ENCODE data around the gene GNPTG.

GNPTG gene

DNA sequence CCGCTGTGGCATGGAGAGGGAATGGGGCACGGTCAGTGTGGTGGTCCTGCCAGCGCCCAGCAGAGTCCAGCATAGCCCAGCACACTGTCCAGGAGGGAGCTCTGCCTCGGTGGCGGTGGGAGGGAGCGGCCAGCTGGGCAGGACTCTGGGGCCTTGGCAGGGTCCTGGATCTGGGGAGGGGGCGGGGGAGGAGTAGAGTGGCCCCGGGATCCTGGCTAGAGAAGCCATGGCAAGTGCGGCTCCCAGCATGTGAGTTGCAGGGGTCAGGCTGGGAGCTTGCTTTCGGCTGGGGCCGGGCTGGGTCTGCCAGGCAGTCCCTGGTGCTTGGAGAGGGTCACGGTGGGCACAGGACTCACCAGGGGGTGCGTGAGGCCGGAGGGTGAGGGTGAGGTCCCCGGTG lies 3.9 kb downstream of the GNPTG start:
- no peak overlapping the region for H3K4me3 ChIP-seq (ENCODE audit: low read depth, low read length)
- TF ChIP-seq, protein P1, sequence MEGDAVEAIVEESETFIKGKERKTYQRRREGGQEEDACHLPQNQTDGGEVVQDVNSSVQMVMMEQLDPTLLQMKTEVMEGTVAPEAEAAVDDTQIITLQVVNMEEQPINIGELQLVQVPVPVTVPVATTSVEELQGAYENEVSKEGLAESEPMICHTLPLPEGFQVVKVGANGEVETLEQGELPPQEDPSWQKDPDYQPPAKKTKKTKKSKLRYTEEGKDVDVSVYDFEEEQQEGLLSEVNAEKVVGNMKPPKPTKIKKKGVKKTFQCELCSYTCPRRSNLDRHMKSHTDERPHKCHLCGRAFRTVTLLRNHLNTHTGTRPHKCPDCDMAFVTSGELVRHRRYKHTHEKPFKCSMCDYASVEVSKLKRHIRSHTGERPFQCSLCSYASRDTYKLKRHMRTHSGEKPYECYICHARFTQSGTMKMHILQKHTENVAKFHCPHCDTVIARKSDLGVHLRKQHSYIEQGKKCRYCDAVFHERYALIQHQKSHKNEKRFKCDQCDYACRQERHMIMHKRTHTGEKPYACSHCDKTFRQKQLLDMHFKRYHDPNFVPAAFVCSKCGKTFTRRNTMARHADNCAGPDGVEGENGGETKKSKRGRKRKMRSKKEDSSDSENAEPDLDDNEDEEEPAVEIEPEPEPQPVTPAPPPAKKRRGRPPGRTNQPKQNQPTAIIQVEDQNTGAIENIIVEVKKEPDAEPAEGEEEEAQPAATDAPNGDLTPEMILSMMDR (IDR thresholded peaks at IDR 0.05; ENCODE audit: insufficient read depth, low read depth, low read length, missing control alignments): no peak
- DNase-seq (ENCODE audit: low read depth): no peak

DNA sequence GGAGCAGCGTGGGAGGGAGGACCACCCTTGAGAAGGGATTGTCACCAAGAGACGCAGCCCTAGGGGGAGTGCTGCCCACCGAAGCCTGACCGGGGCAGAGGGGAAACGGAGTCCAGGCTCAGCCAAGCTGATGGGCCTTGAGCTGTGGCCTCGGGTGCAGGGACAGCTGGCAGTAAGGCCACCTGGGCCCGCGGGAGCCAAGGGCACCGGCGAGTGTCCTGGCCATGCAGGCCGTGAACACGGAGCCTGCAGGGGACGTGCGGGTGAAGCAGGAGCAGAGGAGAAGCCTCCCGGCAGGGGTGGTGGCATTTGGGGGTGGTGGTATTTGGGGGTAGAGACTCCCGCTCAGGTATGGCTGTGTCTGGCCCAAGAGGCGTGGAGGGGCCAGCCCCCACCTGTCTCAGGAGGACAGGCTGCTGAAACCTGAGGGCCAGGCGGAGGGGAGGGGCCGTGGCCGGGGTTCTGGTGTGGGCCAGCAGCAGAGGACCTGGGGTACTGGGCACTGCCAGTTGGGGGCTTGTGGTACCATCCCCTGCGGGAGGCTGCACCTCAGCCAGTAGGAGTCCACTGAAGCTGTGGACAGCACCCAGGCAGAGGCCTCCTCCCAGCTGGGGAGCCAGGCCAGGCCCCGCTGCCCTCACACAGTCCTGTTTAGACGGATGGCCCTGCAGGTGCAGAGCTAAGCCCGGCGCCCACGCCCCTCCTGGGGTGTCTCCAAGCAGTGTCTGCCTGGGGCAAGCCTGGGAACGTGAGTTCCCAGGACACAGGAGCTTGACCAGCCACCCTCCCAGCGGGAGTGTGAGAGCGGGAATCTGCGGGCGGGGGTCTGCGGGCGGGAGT lies 4.5 kb downstream of the GNPTG start:
- TF ChIP-seq, protein P1 (IDR thresholded peaks at IDR 0.05; ENCODE audit: insufficient read depth, low read depth, low read length, missing control alignments): no peak
- no peak for DNase-seq (ENCODE audit: low read depth)
- no peak overlapping the region for H3K4me3 ChIP-seq (ENCODE audit: low read depth, low read length)

DNA sequence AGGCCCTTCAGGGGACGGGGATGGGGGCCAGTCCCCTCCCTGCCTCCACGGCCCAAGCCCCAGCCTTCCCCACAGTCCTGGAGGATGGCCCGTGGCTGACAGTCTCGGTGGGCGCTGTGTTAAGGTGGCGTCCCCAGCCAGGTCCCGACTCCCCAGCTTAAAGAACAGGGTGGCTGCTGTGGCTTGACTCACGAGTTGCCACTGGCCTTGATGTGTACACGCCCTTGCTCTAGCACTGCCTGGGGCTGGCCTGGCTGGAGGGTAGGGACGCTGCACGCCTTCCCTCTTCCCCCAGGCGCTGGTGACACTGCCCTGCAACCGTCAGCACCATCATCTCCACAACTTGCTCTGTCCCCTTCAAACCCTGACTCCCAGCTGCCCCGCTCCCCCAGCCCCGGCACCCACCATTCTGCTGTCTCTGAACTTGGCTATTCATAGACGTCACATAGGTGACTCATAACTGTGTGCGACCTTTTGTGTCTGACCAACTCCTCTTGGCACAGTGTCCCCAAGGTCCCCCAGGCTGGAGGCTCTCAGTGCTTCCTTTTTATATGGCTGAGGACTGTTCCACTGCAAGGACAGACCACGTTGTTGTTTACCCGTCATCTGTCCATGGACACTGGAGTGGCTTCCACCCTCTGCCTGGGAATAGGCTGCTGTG lies 6.3 kb downstream of the GNPTG start:
- TF ChIP-seq, protein P1 (IDR thresholded peaks at IDR 0.05; ENCODE audit: insufficient read depth, low read depth, low read length, missing control alignments): no peak
- no peak overlapping the region for H3K4me3 ChIP-seq (ENCODE audit: low read depth, low read length)
- DNase-seq (ENCODE audit: low read depth): no peak

DNA sequence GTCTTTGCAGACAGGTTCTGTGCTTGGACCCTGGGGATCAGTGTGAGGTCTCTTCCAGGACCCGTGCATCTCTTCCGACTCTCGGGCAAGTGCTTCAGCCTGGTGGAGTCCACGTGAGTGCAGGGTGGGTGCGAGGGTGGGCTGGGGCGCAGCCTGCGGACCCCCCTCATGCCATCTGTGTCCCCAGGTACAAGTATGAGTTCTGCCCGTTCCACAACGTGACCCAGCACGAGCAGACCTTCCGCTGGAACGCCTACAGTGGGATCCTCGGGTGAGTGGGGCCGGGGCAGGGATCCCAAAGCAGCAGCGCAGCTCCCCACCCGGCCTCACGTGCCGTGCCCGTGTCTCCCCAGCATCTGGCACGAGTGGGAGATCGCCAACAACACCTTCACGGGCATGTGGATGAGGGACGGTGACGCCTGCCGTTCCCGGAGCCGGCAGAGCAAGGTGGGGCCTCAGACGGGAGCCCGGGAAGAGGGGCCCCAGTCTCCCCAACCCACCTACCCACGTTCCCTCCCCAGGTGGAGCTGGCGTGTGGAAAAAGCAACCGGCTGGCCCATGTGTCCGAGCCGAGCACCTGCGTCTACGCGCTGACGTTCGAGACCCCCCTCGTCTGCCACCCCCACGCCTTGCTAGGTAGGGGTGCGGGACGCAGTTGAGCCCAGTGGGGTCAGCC lies 10.1 kb downstream of the GNPTG start:
- H3K4me3 ChIP-seq (ENCODE audit: low read depth, low read length): no peak overlapping the region
- TF ChIP-seq, protein P1 (IDR thresholded peaks at IDR 0.05; ENCODE audit: insufficient read depth, low read depth, low read length, missing control alignments): no peak
- DNase-seq (ENCODE audit: low read depth): no peak

DNA sequence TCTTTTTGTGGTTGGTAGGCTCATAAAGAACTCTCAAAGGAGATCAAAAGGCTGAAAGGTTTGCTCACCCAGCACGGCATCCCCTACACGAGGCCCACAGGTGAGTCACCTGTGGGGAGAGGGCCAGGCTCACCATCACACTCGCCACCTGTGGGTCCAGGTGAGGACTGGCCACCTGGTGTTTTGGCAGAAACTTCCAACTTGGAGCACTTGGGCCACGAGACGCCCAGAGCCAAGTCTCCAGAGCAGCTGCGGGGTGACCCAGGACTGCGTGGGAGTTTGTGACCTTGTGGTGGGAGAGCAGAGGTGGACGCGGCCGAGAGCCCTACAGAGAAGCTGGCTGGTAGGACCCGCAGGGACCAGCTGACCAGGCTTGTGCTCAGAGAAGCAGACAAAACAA lies 11.1 kb downstream of the GNPTG start:
- no peak for DNase-seq (ENCODE audit: low read depth)
- H3K4me3 ChIP-seq (ENCODE audit: low read depth, low read length): no peak overlapping the region
- TF ChIP-seq, protein P1 (IDR thresholded peaks at IDR 0.05; ENCODE audit: insufficient read depth, low read depth, low read length, missing control alignments): no peak

DNA sequence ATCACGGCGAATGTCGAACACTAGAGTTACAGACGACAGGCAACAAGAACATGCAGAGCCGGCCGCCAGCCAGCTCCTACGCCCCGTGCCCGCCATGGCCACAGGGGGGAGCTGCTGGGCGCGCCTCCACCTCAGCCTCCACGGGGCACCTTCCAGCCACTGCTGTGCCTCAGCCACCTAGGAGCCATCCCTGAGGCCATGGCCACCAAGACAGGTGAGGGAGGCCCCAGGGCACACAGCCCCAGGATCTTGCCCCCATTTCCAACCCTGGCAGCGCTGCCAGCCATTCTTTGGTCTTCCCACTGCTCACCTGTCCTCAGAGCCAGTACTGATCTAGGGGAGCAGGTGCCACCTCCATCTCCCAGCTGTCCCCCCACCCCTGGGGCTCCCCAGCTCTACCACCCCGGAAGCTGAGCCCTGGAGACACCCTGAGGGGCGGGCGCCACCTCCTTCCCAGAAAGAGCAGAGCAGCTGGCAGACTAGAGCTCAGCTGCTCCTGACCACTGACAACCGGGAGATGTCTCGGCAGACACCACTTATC lies 11.8 kb downstream of the GNPTG start:
- DNase-seq (ENCODE audit: low read depth): peak; percentile 73
- TF ChIP-seq, protein P1 (IDR thresholded peaks at IDR 0.05; ENCODE audit: insufficient read depth, low read depth, low read length, missing control alignments): peak; percentile 90
- H3K4me3 ChIP-seq (ENCODE audit: low read depth, low read length): no peak overlapping the region
